ENCODE measurements around the gene ANKRD42. TPM values are rescaled to one million over a fixed set of nuclear protein-coding genes. Genes with fewer than 3 reads are reported as not detected.

The ANKRD42 gene
- polyA plus RNA-seq, 2 of the 4 experiments (the other 2 are of a cell fraction), result 9.1 to 13.2 TPM

GRCh38 chr11:83219095-83219494 is 25.6 kb downstream of the ANKRD42 start (continued):
- TF ChIP-seq NR3C1 (IDR thresholded peaks at IDR 0.05), result no peak
- TF ChIP-seq RAD21 (conservative IDR thresholded peaks at IDR 0.05 in 1 of 2, IDR thresholded peaks at IDR 0.05 in 1 of 2), result peak; percentile 25 to 50; a peak in 2 of 5 replicates
- no peak for TF ChIP-seq MYC (IDR thresholded peaks at IDR 0.05; ENCODE audit: borderline replicate concordance, low read length)
- TF ChIP-seq POLR2A (IDR thresholded peaks at IDR 0.05; ENCODE audit: low read length), result no peak
- TF ChIP-seq EHMT2 (IDR thresholded peaks at IDR 0.05; ENCODE audit: low read depth), result no peak
- TF ChIP-seq POLR2AphosphoS2 (conservative IDR thresholded peaks at IDR 0.05; ENCODE audit: low read length), result no peak
- TF ChIP-seq JUN (IDR thresholded peaks at IDR 0.05), result no peak
- TF ChIP-seq BHLHE40 (IDR thresholded peaks at IDR 0.05; ENCODE audit: low read depth, low read length), result no peak
- no peak for TF ChIP-seq CBX2 (IDR thresholded peaks at IDR 0.05; ENCODE audit: borderline replicate concordance, low read depth)
- TF ChIP-seq HOXA7 (CRISPR knock-in tag; IDR thresholded peaks at IDR 0.05), result no peak

GRCh38 chr11:83220260-83220659 is 26.7 kb downstream of the ANKRD42 start:
- Histone ChIP-seq H3K27ac (no peak overlapping the region), H3K4me1 (no peaks in the 10 kb centered on the region), H3K4me2 (no peak overlapping the region), H3K9me3 (no peaks in the 10 kb centered on the region), H3K4me3 (no peak overlapping the region)
- peak in 1 of 2 experiments; percentile 40; a peak in 3 of 6 replicates for ATAC-seq
- no peak for FAIRE-seq
- CTCF ChIA-PET, result interaction anchor here (0.7 kb wide), 1 partner anchor 14 kb away, joined by 3 read pairs; no protein-coding TSS in a partner anchor
- DNase-seq (ENCODE audit: low read depth in 1 of 2, low spot score in 1 of 2), result no peak
- WGBS (ENCODE audit: missing lambda C conversion rate), result 60% methylated on average over 10 of the region's 10 CpGs
- POLR2A ChIA-PET, result no interaction called here
- no peak for TF ChIP-seq MAX (IDR thresholded peaks at IDR 0.05)
- TF ChIP-seq HMGXB4 (CRISPR knock-in tag; IDR thresholded peaks at IDR 0.05; ENCODE audit: borderline replicate concordance), result no peak
- TF ChIP-seq, protein P1, sequence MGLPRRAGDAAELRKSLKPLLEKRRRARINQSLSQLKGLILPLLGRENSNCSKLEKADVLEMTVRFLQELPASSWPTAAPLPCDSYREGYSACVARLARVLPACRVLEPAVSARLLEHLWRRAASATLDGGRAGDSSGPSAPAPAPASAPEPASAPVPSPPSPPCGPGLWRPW (IDR thresholded peaks at IDR 0.05), result no peak

DNA sequence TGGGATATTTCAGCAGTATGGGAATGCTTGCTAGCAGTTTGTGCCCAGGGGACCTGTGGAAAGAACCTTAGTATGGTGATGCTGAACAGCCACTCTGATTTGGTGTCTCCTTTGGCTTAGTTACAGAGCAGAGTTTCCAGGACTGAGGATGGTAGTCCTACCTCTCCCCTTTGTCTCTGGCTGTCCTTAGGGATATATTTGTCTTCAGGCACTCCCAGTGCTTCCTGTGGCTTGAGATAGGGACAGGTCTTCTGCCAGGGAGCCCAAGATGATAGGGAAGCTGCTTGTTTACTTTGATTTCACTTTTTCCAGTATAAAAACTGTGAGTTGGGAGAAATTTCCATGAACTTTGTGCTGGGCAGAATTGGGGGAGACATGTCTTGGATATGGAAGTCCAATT is 28.2 kb downstream of the ANKRD42 start:
- POLR2A ChIA-PET, result no interaction called here
- no peak overlapping the region for H3K27ac ChIP-seq
- no peaks in the 10 kb centered on the region for H3K9me3 ChIP-seq
- no peak for FAIRE-seq
- no peak for TF ChIP-seq CBX8 (IDR thresholded peaks at IDR 0.05)
- TF ChIP-seq KDM1A (IDR thresholded peaks at IDR 0.05; ENCODE audit: low read depth), result no peak
- TF ChIP-seq FOSB (CRISPR knock-in tag; IDR thresholded peaks at IDR 0.05), result no peak
- TF ChIP-seq HOXB5 (CRISPR knock-in tag; IDR thresholded peaks at IDR 0.05), result no peak
- TF ChIP-seq EHF (CRISPR knock-in tag; IDR thresholded peaks at IDR 0.05), result no peak
- TF ChIP-seq KDM5A (IDR thresholded peaks at IDR 0.05), result no peak
- TF ChIP-seq RCOR1 (IDR thresholded peaks at IDR 0.05; ENCODE audit: low read depth, low read length), result no peak
- TF ChIP-seq TP53 (CRISPR knock-in tag; IDR thresholded peaks at IDR 0.05), result no peak
- TF ChIP-seq MAZ (IDR thresholded peaks at IDR 0.05; ENCODE audit: borderline replicate concordance, low read depth, low read length), result no peak
- no peak for TF ChIP-seq ELK1 (IDR thresholded peaks at IDR 0.05; ENCODE audit: low read depth, low read length)
- TF ChIP-seq MAFK (IDR thresholded peaks at IDR 0.05; ENCODE audit: partially characterized antibody), result no peak
- no peak for TF ChIP-seq EP300 (IDR thresholded peaks at IDR 0.05)
- TF ChIP-seq ZFP36 (IDR thresholded peaks at IDR 0.05; ENCODE audit: borderline replicate concordance, partially characterized antibody), result no peak
- TF ChIP-seq HOXB13 (CRISPR knock-in tag; IDR thresholded peaks at IDR 0.05; ENCODE audit: low read depth), result no peak
- TF ChIP-seq EHMT2 (IDR thresholded peaks at IDR 0.05; ENCODE audit: low read depth), result no peak
- TF ChIP-seq RFX5 (IDR thresholded peaks at IDR 0.05), result no peak
- no peak for TF ChIP-seq CEBPB (IDR thresholded peaks at IDR 0.05)
- TF ChIP-seq ESRRA (IDR thresholded peaks at IDR 0.05; ENCODE audit: borderline replicate concordance, low read length), result no peak
- TF ChIP-seq GATA3 (IDR thresholded peaks at IDR 0.05; ENCODE audit: borderline replicate concordance), result no peak
- no peak for TF ChIP-seq FOXS1 (CRISPR knock-in tag; IDR thresholded peaks at IDR 0.05)
- CTCF ChIA-PET, result interaction anchor here (2.3 kb wide), 1 partner anchor 28 kb away, joined by 9 read pairs; no protein-coding TSS in a partner anchor
- H3K4me2 ChIP-seq, result no peak overlapping the region
- no peak for DNase-seq (ENCODE audit: low read depth in 1 of 2, low spot score in 1 of 2)
- no peak for ATAC-seq
- no peak overlapping the region for H3K4me3 ChIP-seq
- H3K4me1 ChIP-seq, result no peaks in the 10 kb centered on the region

Measured in A549 (cell line).